Sigmoid colon (tissue), 3 donors: ENCODE results near the gene MVB12B.

Experiments used
- CTCF ChIP-seq, 4 experiments: fragments of 450-650 bp in 3 of 4; fragments of 200-600 bp in 1 of 4; IDR thresholded peaks; one replicate each; pipeline ENCODE4 v1.5.1; 2016 to 2019; ENCODE audit warnings: antibody characterized with exemption in 4 of 4, mild to moderate bottlenecking in 3 of 4, moderate library complexity in 2 of 4
- POLR2A ChIP-seq, 2 donors: fragments of 450-650 bp; IDR thresholded peaks; one replicate each; pipeline ENCODE4 v1.6.1; 2016; ENCODE audit warnings: antibody characterized with exemption in 2 of 2, mild to moderate bottlenecking in 2 of 2, moderate library complexity in 2 of 2

GRCh38 chr9:126437701-126438100, 111.1 kb downstream of the MVB12B start:
- TF ChIP-seq POLR2A (IDR thresholded peaks at IDR 0.05) (no peak), CTCF (IDR thresholded peaks at IDR 0.05) (no peak)
